B cell (primary cell): Measurements from ENCODE around the gene HOXB3.

Source experiments
- EZH2 ChIP-seq: IDR thresholded peaks from 2 replicates; pipeline ENCODE4 v1.6.1; 2012; ENCODE audit warnings: borderline replicate concordance, low read depth, mild to moderate bottlenecking, moderate library complexity, low read length; ENCODE audit not compliant: insufficient read depth, poor library complexity, severe bottlenecking
- TF ChIP-seq, protein P1 (sequence below): fragments of 200-600 bp; IDR thresholded peaks from one replicate; pipeline ENCODE4 v1.8.0; 2022; ENCODE audit warnings: antibody characterized with exemption, mild to moderate bottlenecking

DNA sequence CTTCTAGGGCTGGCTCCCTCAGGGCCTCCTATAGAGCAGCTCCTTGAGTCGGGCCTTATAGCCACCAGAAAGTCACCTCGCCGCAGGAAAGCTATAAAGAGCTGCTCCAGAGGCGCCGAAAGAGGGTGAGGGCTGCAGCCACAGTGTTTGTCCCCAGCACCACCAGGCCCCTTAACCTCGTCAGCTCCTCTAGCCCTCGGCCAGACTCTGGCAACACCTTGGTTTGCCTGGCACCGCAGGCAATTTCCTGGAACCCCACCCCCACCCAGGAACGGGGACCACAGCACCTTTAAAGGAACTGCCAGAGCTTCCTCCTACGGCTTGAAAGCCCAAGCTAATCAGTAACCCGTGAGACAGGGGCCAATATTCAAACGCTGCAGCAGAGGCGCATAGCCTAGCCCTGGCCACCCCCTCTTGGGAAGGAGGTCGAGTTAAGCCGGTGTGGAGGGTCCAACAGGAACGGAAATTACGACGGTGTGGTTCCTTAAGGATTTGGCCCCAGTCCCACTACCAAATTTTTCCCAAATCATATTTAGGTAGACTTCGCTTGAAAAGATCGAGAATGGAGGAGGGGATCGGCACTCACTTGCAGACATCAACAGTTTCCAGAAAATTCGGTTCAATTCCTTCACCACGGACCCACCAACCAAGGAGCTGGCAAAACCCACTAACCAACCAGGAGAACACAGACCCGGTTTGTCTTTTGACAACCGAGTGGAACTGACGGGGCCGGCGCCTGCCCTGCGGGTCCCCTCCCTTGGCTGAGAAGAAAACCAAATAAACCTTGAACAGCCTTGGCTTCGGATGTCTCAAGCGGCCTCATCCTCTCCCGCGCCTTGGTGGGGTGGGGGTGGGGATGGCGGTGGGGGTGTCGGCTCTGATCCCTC, 11.7 kb upstream of the HOXB3 start:
- TF ChIP-seq, protein P1, sequence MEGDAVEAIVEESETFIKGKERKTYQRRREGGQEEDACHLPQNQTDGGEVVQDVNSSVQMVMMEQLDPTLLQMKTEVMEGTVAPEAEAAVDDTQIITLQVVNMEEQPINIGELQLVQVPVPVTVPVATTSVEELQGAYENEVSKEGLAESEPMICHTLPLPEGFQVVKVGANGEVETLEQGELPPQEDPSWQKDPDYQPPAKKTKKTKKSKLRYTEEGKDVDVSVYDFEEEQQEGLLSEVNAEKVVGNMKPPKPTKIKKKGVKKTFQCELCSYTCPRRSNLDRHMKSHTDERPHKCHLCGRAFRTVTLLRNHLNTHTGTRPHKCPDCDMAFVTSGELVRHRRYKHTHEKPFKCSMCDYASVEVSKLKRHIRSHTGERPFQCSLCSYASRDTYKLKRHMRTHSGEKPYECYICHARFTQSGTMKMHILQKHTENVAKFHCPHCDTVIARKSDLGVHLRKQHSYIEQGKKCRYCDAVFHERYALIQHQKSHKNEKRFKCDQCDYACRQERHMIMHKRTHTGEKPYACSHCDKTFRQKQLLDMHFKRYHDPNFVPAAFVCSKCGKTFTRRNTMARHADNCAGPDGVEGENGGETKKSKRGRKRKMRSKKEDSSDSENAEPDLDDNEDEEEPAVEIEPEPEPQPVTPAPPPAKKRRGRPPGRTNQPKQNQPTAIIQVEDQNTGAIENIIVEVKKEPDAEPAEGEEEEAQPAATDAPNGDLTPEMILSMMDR, result no peak
- TF ChIP-seq EZH2, result no peak
